Activated CD4-positive, alpha-beta T cell treated with anti-CD3 and anti-CD28 coated beads for 24 hours (primary cell): ENCODE measurements around the gene PROCA1.
"Not testable (repeated sequence)": the region's sequence is repeated elsewhere in the genome, so short reads cannot be mapped to it uniquely, and the experiment has no call there.

Experiments
- DNase-seq, 2 donors: peaks; one replicate each; pipeline ENCODE4 v3.0.0-alpha.2; 2020; ENCODE audit warnings: low read depth in 2 of 2

PROCA1 gene

GRCh38 chr17:28744104-28744971 is 32.6 kb upstream of the PROCA1 start:
- DNase-seq = peak; percentile 51 to 65

GRCh38 chr17:28743243-28744103 is 31.8 kb upstream of the PROCA1 start, which contains the start of gene TRAF4:
TRAF4 (plus strand) TSS chr17:28744011; CDS start chr17:28744113, 102 bp downstream.
- peak; percentile 75 to 76 for DNase-seq

- DNase-seq = no peak
These were observed 30.0 kb upstream of the PROCA1 start for GRCh38 chr17:28741358-28742349.

- DNase-seq = no peak
These were observed 29.0 kb upstream of the PROCA1 start for GRCh38 chr17:28740406-28741357.

- DNase-seq = peak in 1 of 2 donors; percentile 43
These were observed 27.1 kb upstream of the PROCA1 start for GRCh38 chr17:28738680-28739384.

GRCh38 chr17:28737770-28738679 is 26.3 kb upstream of the PROCA1 start:
- DNase-seq = no peak

GRCh38 chr17:28737316-28737715 is 25.6 kb upstream of the PROCA1 start:
- no peak for DNase-seq

GRCh38 chr17:28735913-28736769 is 24.5 kb upstream of the PROCA1 start:
- DNase-seq = not testable (repeated sequence)

GRCh38 chr17:28735242-28735722 is 23.6 kb upstream of the PROCA1 start:
- no peak for DNase-seq

GRCh38 chr17:28734712-28735241 is 23.1 kb upstream of the PROCA1 start:
- DNase-seq = no peak

- DNase-seq = no peak
These were observed 21.7 kb upstream of the PROCA1 start for GRCh38 chr17:28733346-28733745.

GRCh38 chr17:28729950-28730330 is 18.3 kb upstream of the PROCA1 start:
- DNase-seq = no peak

- peak; percentile 97 for DNase-seq
These were observed 16.9 kb upstream of the PROCA1 start, which contains the start of gene NEK8 for GRCh38 chr17:28728364-28729200. NEK8 (plus strand) TSS chr17:28728788; CDS start chr17:28728814, 26 bp downstream.

- DNase-seq = peak; percentile 90 to 92
These were observed 15.2 kb upstream of the PROCA1 start for GRCh38 chr17:28726627-28727491.

- peak; percentile 54 to 69 for DNase-seq
These were observed 14.5 kb upstream of the PROCA1 start, which contains the start of gene TLCD1 for GRCh38 chr17:28726226-28726626. TLCD1 (minus strand) TSS chr17:28726233; CDS start chr17:28726097, 136 bp downstream.
